PC-3 (cell line): ENCODE measurements around the gene LINGO3. TPM values are rescaled to one million over a fixed set of nuclear protein-coding genes. Genes with fewer than 3 reads are reported as not detected.

Experiments
- ATAC-seq: fragments of 200-7000 bp; cut with Tn5 transposase; 2 replicates; pipeline ENCODE4 v1.9.1; 2020; ENCODE audit warnings: mild to moderate bottlenecking, moderate library complexity
- BruUV-seq: library from RNA; stranded (reverse); fragments of 400-500 nt; replicated peaks from 2 replicates; lab custom pipeline; 2021; lab: Mats Ljungman, UMichigan
- CTCF ChIA-PET: fragments of 300-600 bp; sonication (Branson Sonifier 250); formaldehyde crosslinking; loops from one replicate; lab custom pipeline; 2022; ENCODE audit warnings: antibody characterized with exemption; lab: Charles Lee
- POLR2A ChIA-PET: fragments of 300-600 bp; sonication (Branson Sonifier 250); formaldehyde crosslinking; loops from one replicate; lab custom pipeline; 2022; ENCODE audit warnings: antibody characterized with exemption; ENCODE audit not compliant: unreplicated experiment; lab: Charles Lee
- DNase-seq: peaks from one replicate; pipeline ENCODE4 v3.0.0-alpha.2; 2015
- H2AFZ ChIP-seq: fragments of 300-600 bp; sonication (generic); 2 replicates; pipeline ENCODE4 v1.6.0; 2016; ENCODE audit warnings: antibody characterized with exemption, low read length
- H3F3A ChIP-seq: fragments of 300-600 bp; sonication (generic); one replicate; pipeline ENCODE4 v1.6.0; 2017; ENCODE audit warnings: antibody characterized with exemption, low read length, control low read depth, mild to moderate bottlenecking; ENCODE audit not compliant: unreplicated experiment
- H3K27ac ChIP-seq: fragments of 300-600 bp; sonication (generic); 2 replicates; pipeline ENCODE4 v1.5.1; 2016; ENCODE audit warnings: mild to moderate bottlenecking, low read length
- H3K27me3 ChIP-seq: fragments of 300-600 bp; sonication (generic); 2 replicates; pipeline ENCODE4 v1.6.1; 2016; ENCODE audit warnings: low read length, mixed read lengths
- H3K36me3 ChIP-seq: fragments of 300-600 bp; sonication (generic); 2 replicates; pipeline ENCODE4 v1.6.1; 2016; ENCODE audit warnings: low read depth, mixed run types, low read length, mixed read lengths
- H3K4me1 ChIP-seq: fragments of 300-600 bp; sonication (generic); 2 replicates; pipeline ENCODE4 v1.5.1; 2016; ENCODE audit warnings: low read length; ENCODE audit not compliant: insufficient read depth
- H3K4me2 ChIP-seq: fragments of 300-600 bp; sonication (generic); 2 replicates; pipeline ENCODE4 v1.6.0; 2016; ENCODE audit warnings: low read length
- H3K4me3 ChIP-seq: fragments of 300-600 bp; sonication (generic); 2 replicates; pipeline ENCODE4 v1.5.1; 2016; ENCODE audit warnings: mild to moderate bottlenecking, low read length, mixed read lengths
- H3K79me2 ChIP-seq: fragments of 300-600 bp; sonication (generic); 2 replicates; pipeline ENCODE4 v1.6.1; 2017; ENCODE audit warnings: low read length, mixed read lengths
- H3K9ac ChIP-seq: fragments of 300-600 bp; sonication (generic); 2 replicates; pipeline ENCODE4 v1.6.0; 2016; ENCODE audit warnings: mild to moderate bottlenecking, low read length
- H3K9me2 ChIP-seq: fragments of 300-600 bp; sonication (generic); replicated peaks from 2 replicates; pipeline ENCODE4 v1.6.1; 2016; ENCODE audit warnings: mixed run types, low read length, mixed read lengths
- H3K9me3 ChIP-seq: fragments of 300-600 bp; sonication (generic); 2 replicates; pipeline ENCODE4 v1.6.1; 2016; ENCODE audit warnings: low read length, mixed read lengths
- H4K20me1 ChIP-seq: fragments of 300-600 bp; sonication (generic); 2 replicates; pipeline ENCODE4 v1.6.1; 2016; ENCODE audit warnings: low read length, mixed read lengths
- EZH2 ChIP-seq: fragments of 300-600 bp; sonication (generic); IDR thresholded peaks from one replicate; pipeline ENCODE4 v1.6.1; 2017; ENCODE audit warnings: antibody characterized with exemption, mild to moderate bottlenecking, low read length; ENCODE audit not compliant: unreplicated experiment
- EZH2phosphoT487 ChIP-seq: fragments of 300-600 bp; sonication (generic); IDR thresholded peaks from 2 replicates; pipeline ENCODE4 v1.6.1; 2018; ENCODE audit warnings: mild to moderate bottlenecking, antibody characterized with exemption, low read length, borderline replicate concordance
- intact Hi-C: fragments of 100-400 bp; cut with micrococcal nuclease; formaldehyde crosslinking; loops from 2 replicates; pipeline ENCODE4 v1.9.0; 2023
- total RNA-seq: library from RNA; depleted of rRNA; stranded (reverse); fragments of >200 nt; gene quantifications from 2 replicates; pipeline ENCODE4 v1.2.3, GENCODE V29; 2014
- TF ChIP-seq, protein P1 (sequence below): fragments of 300-600 bp; sonication (generic); conservative IDR thresholded peaks from 2 replicates; pipeline ENCODE4 v1.5.1; 2017; ENCODE audit warnings: antibody characterized with exemption, low read depth, mild to moderate bottlenecking, low read length

LINGO3 gene
- total RNA-seq, 1 experiment from 2014 or later = not detected

DNA sequence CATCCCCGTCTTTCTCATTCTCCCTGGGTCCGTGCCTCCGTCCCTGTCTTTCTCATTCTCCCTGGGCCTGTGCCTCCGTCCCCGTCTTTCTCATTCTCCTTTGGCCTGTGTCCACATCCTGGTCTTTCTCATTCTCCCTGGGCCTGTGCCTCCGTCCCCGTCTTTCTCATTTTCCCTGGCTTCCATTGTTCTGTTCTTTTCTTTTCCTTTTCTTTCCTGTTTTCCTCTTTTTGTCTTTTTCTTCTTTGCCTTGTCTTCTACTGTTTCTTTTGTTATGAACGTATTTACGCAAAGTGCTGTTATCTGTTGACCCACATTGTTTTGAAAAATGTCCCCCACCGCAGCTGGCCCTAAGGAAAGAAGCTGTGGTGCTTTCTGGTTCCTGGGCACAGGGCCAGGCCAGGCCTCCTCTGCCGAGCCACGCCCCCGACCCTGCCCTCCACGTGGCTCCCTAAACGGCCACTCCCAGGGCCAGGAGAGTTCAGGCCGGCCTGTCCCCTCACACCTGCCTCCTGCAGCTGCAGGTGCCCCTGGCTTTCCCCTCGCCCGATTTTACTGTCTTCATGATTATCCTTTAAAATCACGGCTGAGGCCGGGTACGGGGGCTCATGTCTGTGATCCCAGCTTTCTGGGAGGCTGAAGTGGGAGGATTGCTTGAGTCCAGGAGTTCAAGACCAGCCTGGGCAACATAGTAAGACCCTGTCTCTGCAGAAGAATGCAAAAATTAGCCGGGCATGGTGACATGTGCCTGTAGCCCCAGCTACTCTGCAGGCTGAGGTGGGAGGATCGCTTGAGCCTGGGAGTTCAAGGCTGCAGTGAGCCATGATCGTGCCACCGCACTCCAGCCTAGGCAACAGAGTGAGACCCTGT is 38.1 kb upstream of the LINGO3 start:
- no peaks in the 10 kb centered on the region for H4K20me1 ChIP-seq
- ATAC-seq (no peak), DNase-seq (no peak)
- H3K9me2 ChIP-seq = no peaks in the 10 kb centered on the region
- H3K79me2 ChIP-seq = no peaks in the 10 kb centered on the region
- H3K36me3 ChIP-seq = no peaks in the 10 kb centered on the region
- H2AFZ ChIP-seq = no peak overlapping the region
- no peak overlapping the region for H3K9ac ChIP-seq
- no peak overlapping the region for H3K4me3 ChIP-seq
- H3K4me2 ChIP-seq = no peak overlapping the region
- no peak for TF ChIP-seq EZH2
- TF ChIP-seq, protein P1, sequence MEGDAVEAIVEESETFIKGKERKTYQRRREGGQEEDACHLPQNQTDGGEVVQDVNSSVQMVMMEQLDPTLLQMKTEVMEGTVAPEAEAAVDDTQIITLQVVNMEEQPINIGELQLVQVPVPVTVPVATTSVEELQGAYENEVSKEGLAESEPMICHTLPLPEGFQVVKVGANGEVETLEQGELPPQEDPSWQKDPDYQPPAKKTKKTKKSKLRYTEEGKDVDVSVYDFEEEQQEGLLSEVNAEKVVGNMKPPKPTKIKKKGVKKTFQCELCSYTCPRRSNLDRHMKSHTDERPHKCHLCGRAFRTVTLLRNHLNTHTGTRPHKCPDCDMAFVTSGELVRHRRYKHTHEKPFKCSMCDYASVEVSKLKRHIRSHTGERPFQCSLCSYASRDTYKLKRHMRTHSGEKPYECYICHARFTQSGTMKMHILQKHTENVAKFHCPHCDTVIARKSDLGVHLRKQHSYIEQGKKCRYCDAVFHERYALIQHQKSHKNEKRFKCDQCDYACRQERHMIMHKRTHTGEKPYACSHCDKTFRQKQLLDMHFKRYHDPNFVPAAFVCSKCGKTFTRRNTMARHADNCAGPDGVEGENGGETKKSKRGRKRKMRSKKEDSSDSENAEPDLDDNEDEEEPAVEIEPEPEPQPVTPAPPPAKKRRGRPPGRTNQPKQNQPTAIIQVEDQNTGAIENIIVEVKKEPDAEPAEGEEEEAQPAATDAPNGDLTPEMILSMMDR = no peak
- no peak for TF ChIP-seq EZH2phosphoT487
- no peaks in the 10 kb centered on the region for H3K4me1 ChIP-seq
- ChIA-PET POLR2A (no interaction called here), CTCF (no interaction called here)
- no peaks in the 10 kb centered on the region for H3F3A ChIP-seq
- no peaks in the 10 kb centered on the region for H3K27me3 ChIP-seq
- intact Hi-C loops = no loop called here
- H3K9me3 ChIP-seq = no peaks in the 10 kb centered on the region
- no peak overlapping the region for H3K27ac ChIP-seq
- no TSS peak for BruUV-seq

DNA sequence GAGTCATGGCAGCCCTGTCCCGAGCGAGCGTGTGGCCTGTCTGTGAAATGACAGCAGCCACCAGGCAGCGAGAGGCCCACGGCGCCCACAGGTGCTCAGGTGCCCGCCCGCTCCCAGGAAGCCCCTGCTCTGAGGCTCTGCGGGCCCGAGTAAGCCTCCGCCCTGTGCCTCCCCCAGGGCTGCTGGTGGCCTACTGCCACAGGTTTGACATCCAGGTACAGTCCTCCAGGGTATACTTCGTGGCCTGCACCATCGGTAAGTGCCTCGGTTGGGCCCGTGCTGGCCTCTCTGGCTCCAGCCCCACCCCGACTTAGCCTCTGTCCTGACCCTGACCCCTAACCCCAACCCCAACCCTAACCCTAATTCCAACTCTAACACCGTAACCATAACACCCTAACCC is 37.1 kb upstream of the LINGO3 start:
- DNase-seq (no peak), ATAC-seq (no peak)
- no TSS peak for BruUV-seq
- Histone ChIP-seq H4K20me1 (no peaks in the 10 kb centered on the region), H3K4me2 (no peak overlapping the region), H3K27me3 (no peaks in the 10 kb centered on the region), H3K9me2 (no peaks in the 10 kb centered on the region), H3K36me3 (no peaks in the 10 kb centered on the region), H2AFZ (no peak overlapping the region), H3K27ac (no peak overlapping the region), H3K9ac (no peak overlapping the region), H3K9me3 (no peaks in the 10 kb centered on the region), H3K4me1 (no peaks in the 10 kb centered on the region), H3K4me3 (no peak overlapping the region), H3F3A (no peaks in the 10 kb centered on the region), H3K79me2 (no peaks in the 10 kb centered on the region)
- ChIA-PET CTCF (no interaction called here), POLR2A (no interaction called here)
- intact Hi-C loops = no loop called here
- TF ChIP-seq EZH2phosphoT487 = no peak
- TF ChIP-seq, protein P1 = no peak
- no peak for TF ChIP-seq EZH2

DNA sequence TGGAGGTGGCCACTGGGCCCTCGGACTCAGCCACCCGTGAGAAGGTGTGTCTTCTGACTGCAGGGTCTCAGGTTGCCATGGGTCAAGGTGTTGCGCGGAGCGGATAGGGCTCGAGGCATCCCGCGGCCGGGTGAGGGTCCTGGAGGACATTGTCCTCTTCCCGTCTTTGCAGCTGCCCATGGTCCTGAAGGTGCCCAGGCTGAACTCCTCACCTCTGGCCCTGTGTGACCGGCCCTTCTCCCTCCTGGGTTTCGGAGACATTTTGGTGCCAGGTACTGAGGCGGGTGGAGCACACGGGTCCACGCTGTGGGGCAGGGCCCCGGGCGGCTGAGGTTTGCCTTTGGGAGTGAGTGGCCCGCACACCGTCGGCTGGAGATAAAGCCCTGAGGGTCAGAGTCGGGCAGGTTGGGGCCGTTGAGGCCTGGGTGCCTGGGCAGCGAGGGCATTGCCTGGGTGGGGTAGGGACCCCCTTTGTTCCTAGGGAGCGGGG is 36.5 kb upstream of the LINGO3 start:
- H3K4me3 ChIP-seq = no peak overlapping the region
- no peaks in the 10 kb centered on the region for H3K4me1 ChIP-seq
- H3K36me3 ChIP-seq = no peaks in the 10 kb centered on the region
- H3F3A ChIP-seq = no peaks in the 10 kb centered on the region
- no peak for DNase-seq
- no peaks in the 10 kb centered on the region for H3K9me3 ChIP-seq
- no peak overlapping the region for H2AFZ ChIP-seq
- ATAC-seq = no peak
- H3K9me2 ChIP-seq = no peaks in the 10 kb centered on the region
- H3K27ac ChIP-seq = no peak overlapping the region
- intact Hi-C loops = no loop called here
- H3K79me2 ChIP-seq = no peaks in the 10 kb centered on the region
- BruUV-seq = no TSS peak
- no peak overlapping the region for H3K9ac ChIP-seq
- H4K20me1 ChIP-seq = no peaks in the 10 kb centered on the region
- POLR2A ChIA-PET = no interaction called here
- CTCF ChIA-PET = no interaction called here
- H3K4me2 ChIP-seq = no peak overlapping the region
- H3K27me3 ChIP-seq = no peaks in the 10 kb centered on the region
- no peak for TF ChIP-seq EZH2
- TF ChIP-seq, protein P1 = no peak
- TF ChIP-seq EZH2phosphoT487 = no peak
